PC-3 (cell line): ENCODE results near the gene FAR2. TPM values are rescaled to one million over a fixed set of nuclear protein-coding genes. Genes with fewer than 3 reads are reported as not detected.

Experiments
- ATAC-seq: fragments of 200-7000 bp; cut with Tn5 transposase; 2 replicates; pipeline ENCODE4 v1.9.1; 2020; ENCODE audit warnings: mild to moderate bottlenecking, moderate library complexity
- BruUV-seq: library from RNA; stranded (reverse); fragments of 400-500 nt; replicated peaks from 2 replicates; lab custom pipeline; 2021; lab: Mats Ljungman, UMichigan
- CTCF ChIA-PET: fragments of 300-600 bp; sonication (Branson Sonifier 250); formaldehyde crosslinking; loops from one replicate; lab custom pipeline; 2022; ENCODE audit warnings: antibody characterized with exemption; lab: Charles Lee
- POLR2A ChIA-PET: fragments of 300-600 bp; sonication (Branson Sonifier 250); formaldehyde crosslinking; loops from one replicate; lab custom pipeline; 2022; ENCODE audit warnings: antibody characterized with exemption; ENCODE audit not compliant: unreplicated experiment; lab: Charles Lee
- DNase-seq: peaks from one replicate; pipeline ENCODE4 v3.0.0-alpha.2; 2015
- H2AFZ ChIP-seq: fragments of 300-600 bp; sonication (generic); 2 replicates; pipeline ENCODE4 v1.6.0; 2016; ENCODE audit warnings: antibody characterized with exemption, low read length
- H3F3A ChIP-seq: fragments of 300-600 bp; sonication (generic); one replicate; pipeline ENCODE4 v1.6.0; 2017; ENCODE audit warnings: antibody characterized with exemption, low read length, control low read depth, mild to moderate bottlenecking; ENCODE audit not compliant: unreplicated experiment
- H3K27ac ChIP-seq: fragments of 300-600 bp; sonication (generic); 2 replicates; pipeline ENCODE4 v1.5.1; 2016; ENCODE audit warnings: mild to moderate bottlenecking, low read length
- H3K27me3 ChIP-seq: fragments of 300-600 bp; sonication (generic); 2 replicates; pipeline ENCODE4 v1.6.1; 2016; ENCODE audit warnings: low read length, mixed read lengths
- H3K36me3 ChIP-seq: fragments of 300-600 bp; sonication (generic); 2 replicates; pipeline ENCODE4 v1.6.1; 2016; ENCODE audit warnings: low read depth, mixed run types, low read length, mixed read lengths
- H3K4me1 ChIP-seq: fragments of 300-600 bp; sonication (generic); 2 replicates; pipeline ENCODE4 v1.5.1; 2016; ENCODE audit warnings: low read length; ENCODE audit not compliant: insufficient read depth
- H3K4me2 ChIP-seq: fragments of 300-600 bp; sonication (generic); 2 replicates; pipeline ENCODE4 v1.6.0; 2016; ENCODE audit warnings: low read length
- H3K4me3 ChIP-seq: fragments of 300-600 bp; sonication (generic); 2 replicates; pipeline ENCODE4 v1.5.1; 2016; ENCODE audit warnings: mild to moderate bottlenecking, low read length, mixed read lengths
- H3K79me2 ChIP-seq: fragments of 300-600 bp; sonication (generic); 2 replicates; pipeline ENCODE4 v1.6.1; 2017; ENCODE audit warnings: low read length, mixed read lengths
- H3K9ac ChIP-seq: fragments of 300-600 bp; sonication (generic); 2 replicates; pipeline ENCODE4 v1.6.0; 2016; ENCODE audit warnings: mild to moderate bottlenecking, low read length
- H3K9me2 ChIP-seq: fragments of 300-600 bp; sonication (generic); replicated peaks from 2 replicates; pipeline ENCODE4 v1.6.1; 2016; ENCODE audit warnings: mixed run types, low read length, mixed read lengths
- H3K9me3 ChIP-seq: fragments of 300-600 bp; sonication (generic); 2 replicates; pipeline ENCODE4 v1.6.1; 2016; ENCODE audit warnings: low read length, mixed read lengths
- H4K20me1 ChIP-seq: fragments of 300-600 bp; sonication (generic); 2 replicates; pipeline ENCODE4 v1.6.1; 2016; ENCODE audit warnings: low read length, mixed read lengths
- CTCF ChIP-seq: fragments of 300-600 bp; sonication (generic); conservative IDR thresholded peaks from 2 replicates; pipeline ENCODE4 v1.5.1; 2017; ENCODE audit warnings: antibody characterized with exemption, low read depth, mild to moderate bottlenecking, low read length
- EZH2 ChIP-seq: fragments of 300-600 bp; sonication (generic); IDR thresholded peaks from one replicate; pipeline ENCODE4 v1.6.1; 2017; ENCODE audit warnings: antibody characterized with exemption, mild to moderate bottlenecking, low read length; ENCODE audit not compliant: unreplicated experiment
- EZH2phosphoT487 ChIP-seq: fragments of 300-600 bp; sonication (generic); IDR thresholded peaks from 2 replicates; pipeline ENCODE4 v1.6.1; 2018; ENCODE audit warnings: mild to moderate bottlenecking, antibody characterized with exemption, low read length, borderline replicate concordance
- intact Hi-C: fragments of 100-400 bp; cut with micrococcal nuclease; formaldehyde crosslinking; loops from 2 replicates; pipeline ENCODE4 v1.9.0; 2023
- total RNA-seq: library from RNA; depleted of rRNA; stranded (reverse); fragments of >200 nt; gene quantifications from 2 replicates; pipeline ENCODE4 v1.2.3, GENCODE V29; 2014

The FAR2 gene
- total RNA-seq, 1 experiment from 2014 or later = 10.2 TPM

GRCh38 chr12:29103539-29103974, 45.5 kb upstream of the FAR2 start:
- H3K9ac ChIP-seq = no peak overlapping the region
- H3K4me3 ChIP-seq = no peak overlapping the region
- H3F3A ChIP-seq = no peaks in the 10 kb centered on the region
- no peak for ATAC-seq
- POLR2A ChIA-PET = interaction anchor here (0.8 kb wide), 1 partner anchor 58 kb away, joined by 5 read pairs; no protein-coding TSS in a partner anchor
- H3K4me1 ChIP-seq = no peaks in the 10 kb centered on the region
- no peaks in the 10 kb centered on the region for H3K79me2 ChIP-seq
- intact Hi-C loops = no loop called here
- peaks cover 8% of the 10 kb centered on the region; the same call in 1 of the 2 replicates for H3K27me3 ChIP-seq
- no peaks in the 10 kb centered on the region for H3K36me3 ChIP-seq
- 0 out of 2 replicates have a peak overlapping the region, but pooled peaks have one; percentile 3 for H2AFZ ChIP-seq
- CTCF ChIA-PET = no interaction called here
- BruUV-seq = no TSS peak
- H3K27ac ChIP-seq = no peak overlapping the region
- no peaks in the 10 kb centered on the region for H3K9me3 ChIP-seq
- H3K4me2 ChIP-seq = no peak overlapping the region
- no peaks in the 10 kb centered on the region for H3K9me2 ChIP-seq
- no peak for DNase-seq
- TF ChIP-seq EZH2phosphoT487 = no peak
- TF ChIP-seq CTCF = no peak
- TF ChIP-seq EZH2 = no peak
- H4K20me1 ChIP-seq = no peaks in the 10 kb centered on the region

- Histone ChIP-seq H3K79me2 (no peaks in the 10 kb centered on the region), H3K36me3 (no peaks in the 10 kb centered on the region), H2AFZ (no peak overlapping the region), H3K9me2 (no peaks in the 10 kb centered on the region), H3K27me3 (peaks cover 8% of the 10 kb centered on the region; the same call in 1 of the 2 replicates), H3K9ac (no peak overlapping the region), H3F3A (no peaks in the 10 kb centered on the region), H3K27ac (no peak overlapping the region), H3K4me1 (no peaks in the 10 kb centered on the region), H3K4me3 (no peak overlapping the region), H3K4me2 (no peak overlapping the region), H3K9me3 (no peaks in the 10 kb centered on the region), H4K20me1 (no peaks in the 10 kb centered on the region)
- ATAC-seq = no peak
- no TSS peak for BruUV-seq
- TF ChIP-seq EZH2phosphoT487 (no peak), CTCF (no peak), EZH2 (no peak)
- ChIA-PET CTCF (no interaction called here), POLR2A (interaction anchor here (0.6 kb wide), 1 partner anchor 238 kb away, joined by 3 read pairs; no protein-coding TSS in a partner anchor)
- intact Hi-C loops = no loop called here
- DNase-seq = no peak
Observed at GRCh38 chr12:29104516-29104915, 44.6 kb upstream of the FAR2 start.
